Measurements from ENCODE around the gene TTYH3.
A peak's percentile ranks its signal among the peaks of the same experiment; 100 is the strongest.
"Not testable (repeated sequence)": the region's sequence is repeated elsewhere in the genome, so short reads cannot be mapped to it uniquely, and the experiment has no call there.

Gene TTYH3

GRCh38 chr7:2603044-2603965, 28.5 kb upstream of the TTYH3 start:
- no peak for DNase-seq

- peak; percentile 77 for DNase-seq
Observed at GRCh38 chr7:2604608-2605174, 27.1 kb upstream of the TTYH3 start.

GRCh38 chr7:2605608-2606538, 25.9 kb upstream of the TTYH3 start:
- no peak for DNase-seq

GRCh38 chr7:2606539-2606936, 25.2 kb upstream of the TTYH3 start:
- DNase-seq, result no peak

- DNase-seq, result no peak
Observed at GRCh38 chr7:2607122-2607922, 24.5 kb upstream of the TTYH3 start.

- DNase-seq, result no peak
Observed at GRCh38 chr7:2607923-2608904, 23.6 kb upstream of the TTYH3 start.

- DNase-seq, result no peak
Observed at GRCh38 chr7:2608921-2609411, 22.8 kb upstream of the TTYH3 start.

- not testable (repeated sequence) for DNase-seq
Observed at GRCh38 chr7:2609646-2610045, 22.1 kb upstream of the TTYH3 start.

- no peak for DNase-seq
Observed at GRCh38 chr7:2610466-2610865, 21.3 kb upstream of the TTYH3 start.

- DNase-seq, result no peak
Observed at GRCh38 chr7:2610898-2611297, 20.9 kb upstream of the TTYH3 start.

GRCh38 chr7:2611401-2611800, 20.4 kb upstream of the TTYH3 start:
- DNase-seq, result no peak

GRCh38 chr7:2611922-2612321, 19.9 kb upstream of the TTYH3 start:
- no peak for DNase-seq

- peak; percentile 52 for DNase-seq
Observed at GRCh38 chr7:2612445-2613097, 19.2 kb upstream of the TTYH3 start.

- peak; percentile 96 for DNase-seq
Observed at GRCh38 chr7:2613098-2613930, 18.5 kb upstream of the TTYH3 start.

- peak; percentile 72 for DNase-seq
Observed at GRCh38 chr7:2613931-2614600, 17.7 kb upstream of the TTYH3 start.

GRCh38 chr7:2614631-2615330, 17.0 kb upstream of the TTYH3 start:
- DNase-seq, result peak; percentile 72

GRCh38 chr7:2616387-2617324, 15.1 kb upstream of the TTYH3 start:
- DNase-seq, result no peak
